CD4-positive, alpha-beta T cell treated with Interleukin-17A for 4 hours (primary cell): ENCODE data around the gene BCR.

Source experiments
- DNase-seq: peaks from one replicate; pipeline ENCODE4 v3.0.0-alpha.2; 2020; ENCODE audit warnings: mixed read lengths

The BCR gene

DNA sequence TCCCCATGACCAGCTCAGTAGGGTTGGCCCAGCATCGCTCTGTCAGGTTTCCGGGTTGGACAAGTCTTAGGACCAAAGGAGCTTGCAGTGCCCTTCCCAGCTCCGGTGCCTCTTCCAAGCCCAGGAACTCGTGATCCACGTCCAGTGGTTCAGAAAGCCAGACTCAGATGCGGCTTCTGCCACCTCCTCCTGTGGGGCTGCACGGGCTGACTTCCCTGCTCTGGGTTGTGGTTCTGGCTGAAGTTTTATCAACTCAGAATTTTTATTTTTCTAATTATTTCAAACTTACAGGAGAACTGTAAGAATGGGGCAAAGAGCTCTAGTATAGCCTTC, 85.0 kb downstream of the BCR start:
- no peak for DNase-seq

DNA sequence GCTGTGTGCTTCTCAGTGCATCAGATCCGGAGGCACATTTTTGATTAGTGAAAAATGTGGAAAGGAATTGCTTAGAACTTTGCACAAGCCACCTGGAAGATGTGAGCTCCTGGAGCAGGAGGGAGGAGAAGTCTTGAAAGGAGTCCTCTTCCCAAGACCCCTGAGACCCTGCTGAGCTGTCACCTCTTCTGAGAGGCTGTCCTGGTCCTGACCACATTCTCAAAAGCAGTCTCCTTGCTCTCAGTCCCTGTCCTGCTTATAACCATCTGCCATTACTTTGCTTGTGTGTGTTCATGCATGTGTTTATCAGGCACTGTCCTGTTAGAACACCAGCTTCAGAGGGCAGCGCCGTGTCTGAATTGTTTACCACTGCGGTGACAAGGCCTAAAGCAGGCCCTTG, 86.5 kb downstream of the BCR start:
- no peak for DNase-seq

DNA sequence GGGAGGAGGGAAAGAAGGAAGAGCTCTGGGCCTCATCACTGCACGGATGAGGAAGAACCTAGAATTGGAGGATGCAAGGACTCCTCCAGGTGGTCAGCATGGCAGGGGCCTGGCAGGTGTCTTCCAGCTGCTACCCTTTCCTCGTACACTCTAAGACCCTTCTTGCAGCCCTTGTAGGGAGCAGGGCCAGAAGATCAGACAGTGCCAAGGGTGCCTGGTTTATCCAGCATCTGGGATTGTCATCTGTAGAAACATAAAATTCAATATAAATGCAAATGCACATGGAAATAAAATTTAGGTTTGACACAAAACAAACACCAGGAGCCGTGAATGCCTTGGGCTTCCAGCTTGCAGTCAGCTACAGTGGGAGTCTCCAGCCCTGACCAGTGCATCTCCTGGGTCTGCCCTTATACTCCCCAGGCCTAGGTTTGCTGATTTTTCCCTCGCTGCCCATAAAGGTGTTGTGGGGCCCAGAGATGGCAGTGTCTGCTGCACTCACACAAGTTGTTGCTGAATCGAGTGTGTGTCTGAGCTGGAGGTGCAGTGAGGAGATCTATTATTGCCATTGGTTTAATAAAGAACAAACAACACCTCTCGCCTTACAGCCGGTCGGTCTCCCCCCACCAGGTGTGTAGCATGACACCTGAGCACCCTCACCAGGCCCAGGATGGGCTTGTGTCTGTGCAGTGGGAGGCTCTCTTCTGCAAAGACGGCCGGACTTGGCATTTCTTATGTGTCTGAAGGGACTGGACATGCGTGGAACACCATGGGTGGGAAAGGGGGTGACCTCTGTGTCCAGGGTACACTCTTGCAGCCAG, 87.1 kb downstream of the BCR start:
- no peak for DNase-seq

GRCh38 chr22:23268139-23268712, 87.9 kb downstream of the BCR start:
- DNase-seq, result no peak

- DNase-seq, result no peak
These were observed 88.6 kb downstream of the BCR start for GRCh38 chr22:23268877-23269276.

DNA sequence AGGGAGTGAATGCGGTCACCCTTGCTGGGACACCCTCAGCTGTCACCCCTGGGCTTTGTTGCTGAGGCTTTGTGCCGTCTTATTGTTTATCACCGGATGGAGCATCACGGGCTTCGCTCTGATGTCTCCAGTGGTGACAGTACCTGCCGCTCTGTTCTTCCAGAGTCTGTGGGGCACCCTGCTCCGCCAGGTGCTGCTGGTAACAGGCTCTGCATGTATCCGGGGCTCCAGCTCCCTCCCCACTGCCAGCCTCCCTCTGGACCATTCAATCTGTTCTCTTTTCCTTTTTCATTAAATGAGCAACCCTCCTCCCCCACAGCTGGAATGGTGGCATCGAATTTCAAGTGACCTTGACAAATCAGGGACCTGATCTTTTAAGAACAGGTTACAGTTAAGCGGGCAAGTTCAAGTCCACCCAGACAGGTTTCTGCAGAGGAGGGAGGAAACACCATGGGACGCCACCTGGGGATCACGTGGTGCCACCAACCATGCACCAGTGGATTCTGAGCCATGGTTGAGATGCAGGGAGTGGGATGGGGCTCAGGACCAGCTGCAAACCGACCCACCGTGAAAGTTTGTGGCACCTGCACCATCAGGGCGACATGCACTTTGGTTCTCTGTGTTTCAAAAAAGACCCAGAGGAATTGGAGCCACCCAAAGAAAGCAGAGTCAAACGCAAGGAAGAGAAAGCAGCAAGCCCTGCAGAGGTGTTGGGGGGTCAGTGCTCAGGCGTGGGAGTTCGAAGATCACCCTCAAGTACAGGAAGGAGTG, 89.3 kb downstream of the BCR start:
- no peak for DNase-seq

DNA sequence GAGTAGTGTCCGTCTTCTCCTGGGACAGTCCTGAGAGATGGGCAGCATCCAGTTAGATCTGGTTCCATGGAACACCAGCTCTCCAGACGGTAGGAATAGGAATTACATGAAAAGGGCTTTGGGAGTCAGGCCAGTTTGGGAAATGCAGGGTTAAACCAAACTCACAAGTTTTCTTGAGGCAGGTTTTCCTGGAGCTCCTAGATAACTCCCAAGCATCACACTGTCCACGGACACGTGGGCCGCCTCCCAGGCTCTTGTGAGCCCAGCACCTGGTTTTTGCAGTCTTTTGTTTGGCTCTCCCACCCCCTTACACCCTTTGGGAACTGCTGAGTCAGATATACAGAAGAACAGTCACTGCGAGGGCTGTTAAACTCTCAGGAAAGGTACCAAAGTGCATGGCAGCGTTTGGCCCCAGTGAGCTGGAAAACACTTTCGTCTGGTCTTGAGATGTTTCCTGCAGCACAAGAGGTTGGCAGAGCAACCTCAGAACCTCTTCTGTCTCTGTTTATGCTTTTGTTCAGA, 90.0 kb downstream of the BCR start:
- DNase-seq, result no peak

DNA sequence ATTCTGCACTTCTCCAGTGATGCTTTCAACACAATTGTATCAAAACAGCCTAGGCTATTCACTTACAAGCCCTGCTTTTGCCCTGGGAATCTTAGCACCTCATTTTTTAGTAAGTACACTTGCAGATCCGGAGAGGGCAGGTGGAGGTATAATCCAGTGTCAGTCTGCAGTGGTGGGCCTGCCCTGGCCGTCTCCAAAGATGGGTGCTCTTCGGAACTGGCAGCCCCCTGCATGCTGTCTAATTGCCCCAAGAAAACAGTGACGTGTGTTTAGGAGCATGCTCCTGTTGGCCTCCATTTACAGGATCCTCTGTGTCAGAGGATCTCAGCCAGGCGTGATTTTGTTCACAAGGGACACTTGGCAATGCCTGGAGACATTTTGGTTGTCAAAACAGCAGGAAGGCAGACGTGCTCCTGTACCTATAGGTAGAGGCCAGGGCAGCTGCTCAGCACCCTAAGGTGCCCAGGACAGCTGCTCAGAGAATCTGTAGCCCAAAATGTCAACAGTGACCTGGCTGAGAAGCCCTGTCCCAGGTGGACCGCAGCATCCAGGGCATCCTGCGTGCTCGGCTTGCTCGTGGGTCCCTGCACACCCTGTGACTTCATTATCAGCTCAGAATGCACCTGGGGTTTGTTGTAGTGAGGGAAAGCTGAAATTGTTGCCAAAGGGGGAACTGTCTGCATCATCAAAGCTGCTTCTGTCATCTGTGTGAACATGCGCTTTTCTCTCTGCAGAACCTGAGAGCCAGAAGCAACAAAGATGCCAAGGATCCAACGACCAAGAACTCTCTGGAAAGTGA, 90.7 kb downstream of the BCR start:
- DNase-seq, result no peak

DNA sequence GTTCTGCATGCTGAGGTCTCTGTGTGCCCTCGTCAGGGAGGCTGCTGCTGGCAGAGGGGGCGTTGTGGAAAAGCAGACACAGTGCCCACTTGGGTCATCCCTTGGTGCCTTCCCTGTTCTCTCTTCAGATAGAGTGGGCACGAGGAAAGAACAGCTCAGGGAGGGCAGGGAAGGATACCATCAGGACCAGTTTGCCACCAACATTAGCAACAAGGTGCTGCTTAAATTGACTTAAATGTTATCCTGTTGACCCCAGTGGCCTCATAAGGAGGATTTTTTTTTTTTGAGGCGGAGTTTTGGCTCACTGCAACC, 91.2 kb downstream of the BCR start:
- DNase-seq, result no peak

GRCh38 chr22:23272371-23272770, 92.1 kb downstream of the BCR start:
- DNase-seq, result no peak

DNA sequence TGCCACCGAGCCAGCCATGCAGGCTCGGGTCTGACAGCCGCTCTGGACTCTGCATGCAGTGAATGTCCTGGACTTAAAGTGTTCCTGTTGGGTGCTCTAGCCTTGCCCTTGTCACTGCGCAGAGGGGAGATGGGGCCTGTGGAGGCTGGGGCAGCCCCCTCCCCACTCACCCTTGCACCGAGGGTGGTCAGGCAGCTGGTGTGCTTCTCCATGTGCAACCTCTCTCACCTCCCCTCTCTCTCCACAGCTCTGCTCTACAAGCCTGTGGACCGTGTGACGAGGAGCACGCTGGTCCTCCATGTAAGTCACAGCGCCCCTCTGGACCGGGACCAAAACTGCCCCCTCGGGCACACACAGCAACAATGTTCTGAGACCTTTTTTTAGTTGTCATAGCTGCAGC, 92.5 kb downstream of the BCR start:
- DNase-seq, result no peak

GRCh38 chr22:23273445-23274145, 93.3 kb downstream of the BCR start:
- DNase-seq, result no peak

DNA sequence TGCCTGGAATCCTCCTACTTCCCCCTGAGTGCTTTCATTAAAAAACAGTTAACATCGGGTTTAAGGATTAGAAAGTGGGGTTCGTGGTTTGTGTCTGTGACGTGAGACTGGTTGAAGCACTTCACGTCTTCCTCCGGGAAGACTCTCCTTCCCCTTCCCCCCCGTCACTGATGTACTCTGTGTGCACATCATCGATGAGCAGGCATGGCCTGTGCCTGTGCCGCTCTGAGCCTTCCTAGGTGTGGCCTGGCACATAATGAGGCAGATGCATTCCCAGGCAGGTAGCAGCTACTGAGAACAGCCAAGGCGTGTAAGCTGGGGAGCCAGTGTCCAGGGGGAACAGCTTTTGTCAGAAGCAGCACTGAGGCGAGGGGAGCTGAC, 93.8 kb downstream of the BCR start:
- DNase-seq, result no peak

GRCh38 chr22:23274891-23275694, 94.8 kb downstream of the BCR start:
- no peak for DNase-seq

DNA sequence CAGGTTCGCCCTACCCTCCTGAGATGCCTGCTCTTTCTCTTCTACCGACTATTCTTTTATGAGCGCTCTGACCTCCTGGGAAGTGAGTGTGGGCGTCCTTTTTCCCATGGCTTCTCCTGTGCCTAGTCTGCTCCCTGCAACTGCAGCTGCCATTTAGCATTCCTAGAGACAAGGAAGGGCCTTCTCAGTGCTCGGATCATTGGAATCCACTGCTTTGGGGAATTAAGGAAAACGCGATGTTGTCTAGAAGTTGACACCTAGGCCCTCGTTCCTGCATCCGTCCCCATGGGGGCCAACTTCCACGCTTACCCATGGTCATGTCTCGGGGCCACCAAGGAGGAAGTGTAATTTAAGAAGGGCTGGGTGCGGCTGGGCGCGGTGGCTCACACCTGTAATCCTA, 95.4 kb downstream of the BCR start:
- DNase-seq, result no peak

GRCh38 chr22:23276656-23277582, 96.6 kb downstream of the BCR start:
- DNase-seq, result no peak

DNA sequence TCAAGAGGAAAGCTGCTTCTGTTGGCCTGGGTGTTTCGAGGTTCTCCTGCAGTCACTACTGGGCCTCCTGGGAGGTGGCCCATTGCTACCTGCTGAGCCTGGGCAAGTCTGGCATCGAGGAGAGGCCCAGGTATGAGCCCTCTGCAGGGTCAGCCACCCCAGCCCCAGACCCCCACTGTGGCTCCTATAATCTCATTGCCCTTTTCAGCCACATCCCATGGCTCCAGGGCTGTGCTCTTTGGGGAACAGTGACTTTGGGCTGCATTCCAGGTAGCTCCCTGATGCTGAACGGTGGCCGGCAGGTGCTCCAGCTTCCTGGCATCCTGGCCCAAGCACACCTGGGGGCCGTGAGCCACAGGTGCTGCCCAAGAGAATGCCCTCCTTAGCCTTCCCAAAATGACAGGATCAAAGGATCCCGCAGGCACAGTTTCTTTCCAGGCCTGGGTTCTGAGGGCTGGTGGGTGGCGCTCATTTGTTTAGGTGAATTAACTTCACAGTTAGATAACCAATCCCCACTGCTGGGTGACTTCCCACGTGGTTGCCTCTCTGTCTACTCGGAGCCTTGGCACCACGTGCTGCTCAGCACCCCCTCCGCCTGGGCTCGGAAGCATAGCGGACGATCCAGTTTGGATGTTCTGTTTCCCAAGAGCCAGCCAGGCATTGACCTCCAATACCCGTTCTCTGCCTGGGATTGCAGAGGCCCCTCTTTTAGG, 97.4 kb downstream of the BCR start:
- DNase-seq, result no peak

GRCh38 chr22:23278883-23279675, 98.8 kb downstream of the BCR start:
- DNase-seq, result no peak

DNA sequence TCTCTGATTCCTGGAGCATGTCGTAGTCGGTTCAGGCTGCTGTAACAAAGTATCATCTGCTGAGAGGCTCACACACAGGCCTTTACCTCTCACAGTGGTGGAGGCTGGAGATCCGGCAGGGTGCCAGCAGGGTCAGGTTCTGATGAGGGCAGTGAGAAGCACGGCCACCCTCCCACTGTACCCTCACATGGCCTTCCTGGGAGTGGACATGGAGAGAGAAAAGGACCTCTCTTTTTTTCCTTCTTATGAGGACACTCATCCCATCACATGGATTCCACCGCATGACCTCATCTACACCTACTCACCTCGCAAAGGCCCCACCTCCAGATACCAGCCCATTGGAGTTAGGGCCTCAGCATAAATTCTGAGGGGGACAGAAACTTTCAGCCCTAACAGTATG, 99.5 kb downstream of the BCR start:
- no peak for DNase-seq
